ENCODE data around the gene PPFIBP1. TPM values are rescaled to one million over a fixed set of nuclear protein-coding genes. Genes with fewer than 3 reads are reported as not detected.

The PPFIBP1 gene
- total and polyA plus RNA-seq, 2 of the 13 experiments (the other 11 are each of a cell fraction or from before 2014, with no cell fraction given): 16.2 to 21.8 TPM

- no TSS peak for BruUV-seq (replicated peaks)
- H3K4me3 ChIP-seq (replicated peaks in 1 of 3; ENCODE audit: insufficient read depth in 1 of 3, low read depth in 2 of 3, low read length in 3 of 3): no peak overlapping the region
- H2AFZ ChIP-seq (ENCODE audit: low read length): no peak overlapping the region
- H3K79me2 ChIP-seq (ENCODE audit: insufficient read depth, low read length): no peaks in the 10 kb centered on the region
- ATAC-seq (no peak), DNase-seq (ENCODE audit: low spot score) (no peak), FAIRE-seq (no peak)
- H3K9ac ChIP-seq (ENCODE audit: insufficient read depth, low read depth, low read length): no peak overlapping the region
- POLR2A ChIA-PET: no interaction called here
- in situ Hi-C loops (cut with HindIII; ENCODE audit: extremely low pct_ligation_motif_present, low pct_unique_long_range_greater_than_20kb): no loop called here
- TF ChIP-seq ZFP41 (CRISPR knock-in tag; IDR thresholded peaks at IDR 0.05; ENCODE audit: borderline replicate concordance) (no peak), ZNF841 (CRISPR knock-in tag; IDR thresholded peaks at IDR 0.05; ENCODE audit: borderline replicate concordance) (no peak), ZNF737 (CRISPR knock-in tag; IDR thresholded peaks at IDR 0.05; ENCODE audit: borderline replicate concordance) (no peak), CEBPG (CRISPR knock-in tag; IDR thresholded peaks at IDR 0.05) (no peak), ZNF441 (CRISPR knock-in tag; IDR thresholded peaks at IDR 0.05; ENCODE audit: borderline replicate concordance) (no peak), ZNF224 (CRISPR knock-in tag; IDR thresholded peaks at IDR 0.05) (no peak), MIER2 (CRISPR knock-in tag; IDR thresholded peaks at IDR 0.05) (no peak), SAP130 (CRISPR knock-in tag; IDR thresholded peaks at IDR 0.05; ENCODE audit: low read depth) (no peak), KLF6 (CRISPR knock-in tag; IDR thresholded peaks at IDR 0.05) (no peak), NKX3-1 (CRISPR knock-in tag; IDR thresholded peaks at IDR 0.05) (no peak), HMG20B (CRISPR knock-in tag; conservative IDR thresholded peaks at IDR 0.05) (no peak), ZBTB38 (CRISPR knock-in tag; IDR thresholded peaks at IDR 0.05) (no peak), ZNF292 (CRISPR knock-in tag; IDR thresholded peaks at IDR 0.05; ENCODE audit: borderline replicate concordance, low read depth) (no peak), ZBTB21 (CRISPR knock-in tag; IDR thresholded peaks at IDR 0.05) (no peak)
- H3K27ac ChIP-seq (ENCODE audit: extremely low read length, insufficient read depth, low read length): no peak overlapping the region
- H3K4me2 ChIP-seq (ENCODE audit: low read depth, low read length): no peak overlapping the region
- no peaks in the 10 kb centered on the region for H4K20me1 ChIP-seq (ENCODE audit: insufficient read depth, low read length)
- 94% methylated on average over 1 of the region's 1 CpG for whole genome bisulfite sequencing (ENCODE audit: low lambda C conversion rate)
- H3K27me3 ChIP-seq (ENCODE audit: control insufficient read depth in 1 of 2, insufficient read depth in 2 of 2, low read length in 2 of 2): no peaks in the 10 kb centered on the region
- intact Hi-C loops (cut with micrococcal nuclease; ENCODE audit: unreplicated experiment): loop anchor here (5.0 kb wide), 2 partner anchors 90 to 305 kb away; partner anchors contain the start of gene BMAL2
- H3K36me3 ChIP-seq (replicated peaks in 1 of 2; ENCODE audit: control insufficient read depth in 1 of 2, insufficient read depth in 2 of 2, low read length in 2 of 2): 0 out of 5 replicates have a peak, but pooled peaks cover 0 to 3% of the 10 kb centered on the region in 2 experiments
- peaks cover 23% of the 10 kb centered on the region for H3K4me1 ChIP-seq (ENCODE audit: insufficient read depth, low read length)
- H3K9me3 ChIP-seq (ENCODE audit: low read length): no peaks in the 10 kb centered on the region
- CTCF ChIA-PET (ENCODE audit: low intra/inter-chr PET ratio, low total read pairs): no interaction called here
Measured at GRCh38 chr12:27637524-27637923, 113.5 kb downstream of the PPFIBP1 start.
